Tibial artery (tissue), 4 donors: ENCODE measurements around the gene RBP3.

Experiments used
- DNase-seq, 2 donors: peaks; one replicate each; pipeline ENCODE4 v3.0.0-alpha.2; 2019
- H3K27ac ChIP-seq, 2 donors: fragments of 200-600 bp; sonication (generic) in 1 of 2; 1 replicate in 1 of 2; 2 replicates in 1 of 2; pipeline ENCODE4 v1.5.1; 2018 to 2019; ENCODE audit warnings: mild to moderate bottlenecking in 1 of 2
- H3K27me3 ChIP-seq, 2 donors: fragments of 200-600 bp; sonication (generic) in 1 of 2; one replicate each; pipeline versions ENCODE4 v1.5.1 to v1.6.0; 2016 to 2019
- H3K36me3 ChIP-seq, 3 donors: fragments of 200-600 bp; sonication (generic) in 2 of 3; one replicate each; pipeline ENCODE4 v1.5.1; 2016 to 2019; ENCODE audit warnings: mild to moderate bottlenecking in 2 of 3
- H3K4me1 ChIP-seq, 4 donors: fragments of 200-600 bp; sonication (generic) in 2 of 4; 1 replicate in 3 of 4; 2 replicates in 1 of 4; pipeline ENCODE4 v1.5.1; 2016 to 2019
- H3K4me3 ChIP-seq, 2 donors: fragments of 200-600 bp; sonication (generic) in 1 of 2; 1 replicate in 1 of 2; 2 replicates in 1 of 2; pipeline ENCODE4 v1.5.1; 2018 to 2019; ENCODE audit warnings: mild to moderate bottlenecking in 2 of 2
- H3K9me3 ChIP-seq, 3 donors: fragments of 200-600 bp; sonication (generic) in 1 of 3; one replicate each; pipeline ENCODE4 v1.5.1; 2016 to 2019
- CTCF ChIP-seq, 2 experiments: fragments of 200-600 bp in 1 of 2; fragments of 450-650 bp in 1 of 2; IDR thresholded peaks; one replicate each; pipeline ENCODE4 v1.5.1; 2017 to 2019; ENCODE audit warnings: antibody characterized with exemption in 2 of 2, mild to moderate bottlenecking in 1 of 2, moderate library complexity in 1 of 2
- intact Hi-C: fragments of 100-400 bp; cut with DNase I; formaldehyde crosslinking; loops from one replicate; pipeline ENCODE4 v1.15.0; 2023; ENCODE audit warnings: low total_unique reads

RBP3 gene

GRCh38 chr10:47303105-47303504 is 45.1 kb upstream of the RBP3 start:
- H3K27ac ChIP-seq, result no peak overlapping the region
- H3K36me3 ChIP-seq, result no peaks in the 10 kb centered on the region
- no peaks in the 10 kb centered on the region for H3K9me3 ChIP-seq
- no peak for DNase-seq
- TF ChIP-seq CTCF (IDR thresholded peaks at IDR 0.05), result no peak
- intact Hi-C loops, result no loop called here
- peaks cover 0 to 40% (median 22%) of the 10 kb centered on the region in 4 donors for H3K4me1 ChIP-seq
- H3K27me3 ChIP-seq, result peaks cover 0 to 41% of the 10 kb centered on the region in 2 donors
- H3K4me3 ChIP-seq, result no peak overlapping the region

GRCh38 chr10:47303866-47304265 is 44.3 kb upstream of the RBP3 start:
- peaks cover 0 to 32% (median 22%) of the 10 kb centered on the region in 4 donors for H3K4me1 ChIP-seq
- H3K27me3 ChIP-seq, result peaks cover 0 to 41% of the 10 kb centered on the region in 2 donors
- H3K36me3 ChIP-seq, result no peaks in the 10 kb centered on the region
- intact Hi-C loops, result no loop called here
- TF ChIP-seq CTCF (IDR thresholded peaks at IDR 0.05), result no peak
- H3K9me3 ChIP-seq, result no peaks in the 10 kb centered on the region
- no peak for DNase-seq
- no peak overlapping the region for H3K27ac ChIP-seq
- no peak overlapping the region for H3K4me3 ChIP-seq

GRCh38 chr10:47305566-47305965 is 42.6 kb upstream of the RBP3 start:
- DNase-seq, result no peak
- H3K4me3 ChIP-seq, result no peak overlapping the region
- H3K36me3 ChIP-seq, result no peaks in the 10 kb centered on the region
- H3K4me1 ChIP-seq, result peaks cover 0 to 15% (median 9%) of the 10 kb centered on the region in 4 donors
- no peak for TF ChIP-seq CTCF (IDR thresholded peaks at IDR 0.05)
- no peaks in the 10 kb centered on the region for H3K9me3 ChIP-seq
- intact Hi-C loops, result no loop called here
- no peak overlapping the region for H3K27ac ChIP-seq
- H3K27me3 ChIP-seq, result peaks cover 0 to 32% of the 10 kb centered on the region in 2 donors

- no peak for DNase-seq
- H3K9me3 ChIP-seq, result no peaks in the 10 kb centered on the region
- H3K4me1 ChIP-seq, result peaks cover 0 to 11% (median 3%) of the 10 kb centered on the region in 4 donors
- no peaks in the 10 kb centered on the region for H3K36me3 ChIP-seq
- H3K4me3 ChIP-seq, result no peak overlapping the region
- H3K27me3 ChIP-seq, result peaks cover 0 to 22% of the 10 kb centered on the region in 2 donors
- intact Hi-C loops, result no loop called here
- H3K27ac ChIP-seq, result no peak overlapping the region
- TF ChIP-seq CTCF (IDR thresholded peaks at IDR 0.05), result no peak
Observed at GRCh38 chr10:47306387-47307210, 41.6 kb upstream of the RBP3 start.

- intact Hi-C loops, result no loop called here
- H3K27me3 ChIP-seq, result peaks cover 0 to 18% of the 10 kb centered on the region in 2 donors
- no peak for TF ChIP-seq CTCF (IDR thresholded peaks at IDR 0.05)
- no peaks in the 10 kb centered on the region for H3K9me3 ChIP-seq
- H3K36me3 ChIP-seq, result no peaks in the 10 kb centered on the region
- no peak for DNase-seq
- peaks cover 0 to 10% (median 3%) of the 10 kb centered on the region in 4 donors for H3K4me1 ChIP-seq
- no peak overlapping the region for H3K27ac ChIP-seq
- H3K4me3 ChIP-seq, result no peak overlapping the region
Observed at GRCh38 chr10:47307381-47307780, 40.8 kb upstream of the RBP3 start.
